GM23338 (cell line): ENCODE data around the gene FARS2. TPM values are rescaled to one million over a fixed set of nuclear protein-coding genes. Genes with fewer than 3 reads are reported as not detected.

Source experiments
- ATAC-seq: fragments of 200-7000 bp; cut with Tn5 transposase; 3 replicates; pipeline ENCODE4 v1.9.1; 2020
- DNase-seq: peaks from one replicate; pipeline ENCODE4 v3.0.0-alpha.2; 2015; ENCODE audit warnings: low spot score
- H2AFZ ChIP-seq: fragments of 200-600 bp; sonication (generic); 2 replicates; pipeline ENCODE4 v1.8.0; 2016; ENCODE audit warnings: antibody characterized with exemption, mild to moderate bottlenecking, moderate library complexity
- H3F3A ChIP-seq: fragments of 200-600 bp; sonication (generic); replicated peaks from 2 replicates; pipeline ENCODE4 v1.8.0; 2017; ENCODE audit warnings: antibody characterized with exemption, mixed run types, low read depth
- H3K27ac ChIP-seq: fragments of 200-600 bp; sonication (generic); 2 replicates; pipeline ENCODE4 v1.6.1; 2016; ENCODE audit warnings: low read depth
- H3K27me3 ChIP-seq: fragments of 200-600 bp; sonication (generic); 2 replicates; pipeline ENCODE4 v1.8.0; 2016; ENCODE audit warnings: mild to moderate bottlenecking, mixed run types, moderate library complexity; ENCODE audit not compliant: insufficient read depth
- H3K36me3 ChIP-seq: fragments of 200-600 bp; sonication (generic); 2 replicates; pipeline ENCODE4 v1.8.0; 2016; ENCODE audit warnings: mild to moderate bottlenecking; ENCODE audit not compliant: insufficient read depth
- H3K4me1 ChIP-seq: fragments of 200-600 bp; sonication (generic); 2 replicates; pipeline ENCODE4 v1.8.0; 2016; ENCODE audit warnings: mild to moderate bottlenecking, moderate library complexity; ENCODE audit not compliant: insufficient read depth
- H3K4me2 ChIP-seq: fragments of 200-600 bp; sonication (generic); 2 replicates; pipeline ENCODE4 v1.7.1; 2017; ENCODE audit warnings: mixed run types
- H3K4me3 ChIP-seq: fragments of 200-600 bp; sonication (generic); 2 replicates; pipeline ENCODE4 v1.6.1; 2016; ENCODE audit warnings: mixed run types
- H3K79me2 ChIP-seq: fragments of 200-600 bp; sonication (generic); replicated peaks from 2 replicates; pipeline ENCODE4 v1.8.0; 2017; ENCODE audit warnings: mild to moderate bottlenecking; ENCODE audit not compliant: insufficient read depth
- H3K9me2 ChIP-seq: fragments of 200-600 bp; sonication (generic); 2 replicates; pipeline ENCODE4 v1.8.0; 2017; ENCODE audit not compliant: insufficient read depth
- H4K20me1 ChIP-seq: fragments of 200-600 bp; sonication (generic); replicated peaks from 2 replicates; pipeline ENCODE4 v1.8.0; 2017; ENCODE audit warnings: mild to moderate bottlenecking; ENCODE audit not compliant: insufficient read depth
- H3K27ac Mint-ChIP-seq: 2 replicates; pipeline ENCODE4 v1.8.0; 2020; ENCODE audit warnings: inconsistent platforms, mild to moderate bottlenecking, moderate library complexity, mixed read lengths
- H3K27me3 Mint-ChIP-seq: 3 replicates; pipeline ENCODE4 v1.8.0; 2022; ENCODE audit warnings: low read depth, mild to moderate bottlenecking, moderate library complexity, mixed read lengths, inconsistent platforms; ENCODE audit not compliant: insufficient read depth, poor library complexity
- H3K36me3 Mint-ChIP-seq: 3 replicates; pipeline ENCODE4 v1.8.0; 2021; ENCODE audit warnings: low read depth, mild to moderate bottlenecking, inconsistent platforms, moderate library complexity, mixed read lengths
- H3K4me1 Mint-ChIP-seq: 3 replicates; pipeline ENCODE4 v1.8.0; 2020; ENCODE audit warnings: mild to moderate bottlenecking, inconsistent platforms, mixed read lengths
- H3K4me3 Mint-ChIP-seq: 3 replicates; pipeline ENCODE4 v1.8.0; 2021; ENCODE audit warnings: moderate library complexity, mild to moderate bottlenecking, inconsistent platforms, mixed read lengths
- H3K9me3 Mint-ChIP-seq: 3 replicates; pipeline ENCODE4 v1.8.0; 2020; ENCODE audit warnings: moderate library complexity, mild to moderate bottlenecking, inconsistent platforms, mixed read lengths
- EZH2phosphoT487 ChIP-seq: fragments of 200-600 bp; sonication (generic); IDR thresholded peaks from one replicate; pipeline ENCODE4 v1.8.1; 2018; ENCODE audit warnings: antibody characterized with exemption; ENCODE audit not compliant: unreplicated experiment
- JUNB ChIP-seq: IDR thresholded peaks from one replicate; pipeline ENCODE4 v1.6.1; 2016; ENCODE audit warnings: antibody characterized with exemption; ENCODE audit not compliant: unreplicated experiment
- ZNF114 ChIP-seq: fragments of 250-450 bp; sonication (Bioruptor Pico); IDR thresholded peaks from 2 replicates; pipeline ENCODE4 v1.5.0; 2020; ENCODE audit warnings: mild to moderate bottlenecking, moderate library complexity
- ZNF331 ChIP-seq: fragments of 250-450 bp; sonication (Bioruptor Pico); IDR thresholded peaks from 2 replicates; pipeline ENCODE4 v1.5.0; 2020; ENCODE audit warnings: low read depth, mild to moderate bottlenecking, moderate library complexity
- ZNF462 ChIP-seq: fragments of 250-450 bp; sonication (Bioruptor Pico); IDR thresholded peaks from 2 replicates; pipeline ENCODE4 v1.5.0; 2020; ENCODE audit warnings: mild to moderate bottlenecking, moderate library complexity
- polyA plus RNA-seq: library from polyadenylated mRNA; unstranded; fragments of >200 nt; fragmentation: Nextera tagmentation; extraction: Ambion mirVana; gene quantifications from 2 replicates; pipeline ENCODE4 v1.2.1, GENCODE V29; 2016
- total RNA-seq: library from RNA; depleted of rRNA; stranded (reverse); fragments of >200 nt; shearing (Covaris generic); gene quantifications from 2 replicates; pipeline ENCODE4 v1.2.3, GENCODE V29; 2014

FARS2 gene
- total and polyA plus RNA-seq, 2 experiments from 2014 or later, result 7.6 to 19.0 TPM

DNA sequence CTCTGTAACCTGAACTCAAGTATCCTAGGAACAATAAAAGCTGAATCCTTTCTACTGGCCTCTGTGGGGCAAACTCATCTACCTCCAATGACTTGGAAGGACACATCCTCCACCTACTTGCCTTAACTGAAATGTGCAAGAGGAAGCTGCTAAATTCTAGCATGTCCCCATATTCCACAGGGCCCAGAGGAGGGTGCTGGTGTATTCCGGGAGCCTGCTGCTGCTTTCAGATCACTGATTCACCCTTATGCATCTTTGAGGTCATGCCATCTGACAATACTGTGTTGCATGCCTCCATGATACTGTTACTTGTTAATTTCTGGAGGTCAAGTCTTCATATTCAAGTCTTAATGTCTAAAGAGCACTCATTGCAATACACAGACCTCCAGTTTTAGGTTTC, 40.9 kb upstream of the FARS2 start (continued):
- no peak for TF ChIP-seq ZNF462 (CRISPR knock-in tag)

DNA sequence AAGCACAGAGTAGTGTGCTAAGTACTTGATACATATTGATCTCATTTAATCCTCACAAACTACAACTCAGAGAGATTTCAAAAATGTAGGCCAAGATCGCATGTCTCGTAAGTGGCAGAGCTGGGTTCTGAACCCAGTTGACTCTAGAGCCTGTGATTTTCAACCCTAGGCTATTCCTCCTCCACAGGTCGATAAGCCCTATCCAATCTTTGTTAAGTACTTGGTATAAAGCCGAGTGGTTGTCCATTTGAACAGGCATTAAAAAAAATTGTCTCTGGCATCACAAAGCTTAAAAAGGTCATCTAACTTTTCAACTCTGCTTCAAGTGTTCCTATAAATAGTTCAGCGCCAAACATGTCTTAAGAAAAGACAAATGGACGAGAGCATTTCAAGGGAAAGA, 38.0 kb upstream of the FARS2 start:
- Mint-ChIP-seq H3K36me3 (no peaks in the 10 kb centered on the region), H3K4me1 (peaks cover 7% of the 10 kb centered on the region; the same call in 2 of the 3 replicates)
- no peak overlapping the region for H3K27ac ChIP-seq

More for the DNA sequence above, 38.0 kb upstream of the FARS2 start:
- Histone ChIP-seq H3K9me2 (no peaks in the 10 kb centered on the region), H3F3A (no peaks in the 10 kb centered on the region), H3K4me1 (no peaks in the 10 kb centered on the region; the same call in 1 of the 2 replicates), H3K4me3 (no peak overlapping the region), H3K27me3 (no peaks in the 10 kb centered on the region), H2AFZ (no peak overlapping the region), H4K20me1 (peaks cover 18% of the 10 kb centered on the region), H3K36me3 (no peaks in the 10 kb centered on the region), H3K79me2 (peaks cover 24% of the 10 kb centered on the region), H3K4me2 (no peak overlapping the region)
- TF ChIP-seq JUNB (no peak), EZH2phosphoT487 (no peak), ZNF114 (CRISPR knock-in tag) (no peak), ZNF331 (no peak), ZNF462 (CRISPR knock-in tag) (no peak)
- Mint-ChIP-seq H3K27ac (no peak overlapping the region), H3K4me3 (no peak overlapping the region), H3K27me3 (peaks cover 3% of the 10 kb centered on the region), H3K9me3 (no peaks in the 10 kb centered on the region)
- ATAC-seq (no peak), DNase-seq (no peak)
